GM18858 (cell line): ENCODE measurements around the gene STING1.
"Not testable (repeated sequence)": the region's sequence is repeated elsewhere in the genome, so short reads cannot be mapped to it uniquely, and the experiment has no call there.

Experiments
- ATAC-seq: cut with Tn5 transposase; IDR thresholded peaks from one replicate; pipeline ENCODE4 v1.9.1; 2021; ENCODE audit not compliant: unreplicated experiment

Gene STING1

DNA sequence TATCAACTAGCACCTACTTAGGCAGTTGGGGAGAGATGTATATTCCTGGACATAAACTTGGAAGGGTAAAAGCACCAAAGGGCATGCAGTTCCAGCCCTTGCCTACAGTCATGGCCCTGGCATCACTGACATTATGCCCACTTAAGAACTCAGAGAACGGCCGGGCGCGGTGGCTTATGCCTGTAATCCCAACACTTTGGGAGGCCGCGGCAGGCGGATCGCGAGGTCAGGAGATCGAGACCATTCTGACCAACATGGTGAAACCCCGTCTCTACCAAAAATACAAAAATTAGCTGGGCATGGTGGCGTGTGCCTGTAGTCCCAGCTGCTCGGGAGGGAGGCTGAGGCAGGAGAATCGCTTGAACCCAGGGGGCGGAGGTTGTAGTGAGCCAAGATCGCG lies 42.1 kb downstream of the STING1 start:
- not testable (repeated sequence) for ATAC-seq

DNA sequence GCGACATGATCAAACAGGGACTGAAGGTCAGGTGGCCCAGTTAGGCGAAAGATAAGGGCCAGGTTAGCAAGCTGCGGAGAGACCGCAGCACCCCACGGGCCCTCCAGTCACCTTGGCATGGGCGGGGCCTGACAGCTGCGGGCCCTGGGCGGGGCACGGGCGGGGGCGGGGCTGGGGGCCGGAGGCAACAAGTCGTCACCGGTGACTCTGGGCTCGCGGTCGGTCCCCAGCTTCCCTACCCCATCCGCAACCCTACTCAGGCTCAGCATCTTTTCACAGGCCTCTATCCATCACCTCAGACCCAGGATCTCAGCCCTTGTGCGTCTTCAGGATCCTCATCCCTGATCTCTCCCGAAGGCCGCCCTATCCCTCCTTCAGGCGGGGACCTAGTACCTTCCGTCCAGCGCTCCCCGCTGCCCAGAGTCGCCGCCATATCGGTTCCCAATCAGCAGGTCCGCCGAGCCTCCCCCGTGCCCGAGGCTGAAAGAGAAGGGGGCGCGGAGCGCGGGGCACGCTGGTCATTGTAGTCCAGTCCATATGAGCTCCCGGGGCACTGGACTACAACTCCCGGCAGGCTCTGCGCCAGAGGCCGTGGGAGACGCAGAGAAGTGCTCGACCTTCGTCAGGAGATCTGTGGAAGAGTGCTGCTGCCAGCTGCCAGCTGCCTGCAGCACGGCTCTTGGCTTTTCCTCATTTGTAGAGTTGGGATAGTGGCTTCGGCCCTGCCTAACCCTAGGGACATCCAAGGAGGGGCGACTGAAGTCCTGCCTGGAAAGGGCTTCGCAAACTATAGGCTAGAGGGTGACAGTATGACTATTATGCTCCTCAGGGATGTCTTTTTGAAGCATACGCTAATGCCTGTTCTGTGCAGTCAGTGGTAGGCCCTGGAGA lies 43.3 kb downstream of the STING1 start, which contains the start of gene DNAJC18:
TSS of gene DNAJC18 (minus strand) at position 513 of the 891 bp plus-strand sequence. CDS start at position 433, 80 bp downstream.
- ATAC-seq = peak; percentile 77

DNA sequence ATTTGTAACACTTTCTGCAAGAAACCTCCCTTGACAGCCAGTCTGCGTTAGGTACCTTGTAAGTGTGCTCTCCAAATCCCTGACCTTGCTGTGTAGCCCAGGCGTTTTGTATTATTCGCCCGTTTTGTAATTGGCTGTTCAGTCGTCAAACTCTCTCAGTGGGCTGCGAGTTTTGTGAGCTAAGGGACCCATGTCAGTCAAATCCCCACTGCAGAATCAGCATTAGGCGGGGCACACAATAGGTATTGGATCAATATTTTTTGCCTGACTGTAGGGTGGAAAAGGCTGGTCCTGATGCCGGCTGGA lies 43.9 kb downstream of the STING1 start:
- ATAC-seq = no peak

DNA sequence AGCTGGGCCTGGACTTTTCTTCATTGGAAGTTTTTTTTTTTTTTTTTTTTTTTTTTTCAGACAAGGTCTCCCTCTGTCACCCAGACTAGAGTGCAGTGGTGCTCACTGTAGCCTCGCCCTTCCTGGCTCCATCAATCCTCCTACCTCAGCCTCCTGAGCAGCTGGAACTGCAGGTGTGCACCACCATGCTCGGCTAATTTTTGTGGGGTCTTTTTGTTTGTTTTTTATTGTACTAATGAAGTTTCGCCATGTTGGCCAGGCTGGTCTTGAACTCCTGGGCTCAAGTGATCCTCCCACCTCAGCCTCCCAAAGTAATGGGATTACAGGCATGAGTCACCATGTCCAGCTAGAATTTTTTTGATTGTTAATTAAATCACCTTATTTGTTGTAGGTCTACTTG lies 46.9 kb downstream of the STING1 start:
- ATAC-seq = no peak

DNA sequence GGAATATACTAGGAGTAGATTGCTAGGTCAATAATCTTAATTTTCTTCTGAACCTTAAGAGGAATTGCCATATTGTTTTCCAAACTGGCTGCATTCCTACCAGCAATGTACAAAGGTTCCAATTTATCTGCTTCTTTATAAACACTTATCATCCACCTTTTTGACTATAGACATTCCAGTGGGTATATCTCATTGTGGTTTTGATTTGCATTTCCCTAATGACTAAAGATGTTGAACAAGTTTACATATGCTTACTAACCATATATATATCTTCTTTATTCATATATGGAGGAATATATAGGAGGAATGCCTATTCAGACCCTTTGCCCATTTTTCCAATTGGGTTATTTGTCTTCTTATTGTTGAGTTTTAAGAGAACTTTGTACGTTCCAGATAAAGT lies 50.9 kb downstream of the STING1 start:
- no peak for ATAC-seq

DNA sequence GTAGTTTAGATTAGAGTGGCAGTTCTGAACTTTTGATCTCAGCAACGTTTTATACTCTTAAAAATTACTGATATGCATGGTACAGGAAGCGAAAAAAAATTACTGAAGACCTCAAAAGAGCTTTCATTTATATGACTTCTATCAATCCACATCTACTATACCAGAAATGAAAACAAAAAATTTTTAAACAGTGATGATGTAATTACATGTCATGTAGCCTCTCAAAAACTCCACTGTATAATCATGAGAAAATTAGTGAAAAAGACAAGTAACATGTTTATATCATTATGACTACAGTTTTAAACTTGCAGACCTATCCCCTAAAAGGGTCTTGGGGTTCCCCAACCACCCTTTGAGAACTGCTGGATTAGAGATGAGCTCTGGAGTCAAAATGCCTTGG lies 52.5 kb downstream of the STING1 start:
- no peak for ATAC-seq

DNA sequence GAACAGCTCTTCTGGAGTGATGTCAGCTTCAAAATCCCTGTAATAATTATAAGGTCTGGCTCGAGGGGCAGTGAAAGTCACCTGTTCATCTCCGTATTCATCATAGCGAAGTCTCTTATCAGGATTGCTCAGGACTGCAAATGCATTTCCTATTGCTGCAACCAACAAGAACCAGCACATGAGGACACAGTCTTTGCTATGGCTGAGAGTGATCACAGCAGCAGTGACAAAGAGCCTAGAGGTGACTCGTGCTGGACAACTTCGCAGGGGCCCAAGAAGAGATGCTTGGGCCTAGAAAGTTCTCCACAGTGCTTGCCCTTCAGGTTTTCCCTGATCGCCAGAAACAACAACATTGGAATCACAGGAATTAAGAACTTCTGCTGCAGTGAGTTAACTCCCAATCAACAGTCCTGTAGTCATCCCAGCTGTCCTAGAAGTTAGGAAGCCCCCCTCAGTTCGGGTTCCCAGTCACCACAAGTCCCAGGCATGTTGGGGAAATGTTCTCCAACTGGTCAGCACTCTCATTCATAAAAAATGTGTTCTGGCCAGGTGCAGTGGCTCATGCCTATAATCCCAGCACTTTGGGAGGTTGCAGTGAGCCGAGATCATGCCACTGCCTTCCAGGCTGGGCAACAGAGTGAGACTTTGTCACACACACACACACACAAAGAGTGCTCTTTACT lies 56.2 kb downstream of the STING1 start:
- no peak for ATAC-seq
